Activated CD4-positive, alpha-beta memory T cell treated with anti-CD3 and anti-CD28 coated beads for 36 hours (primary cell): ENCODE measurements around the gene PLPP3. TPM values are rescaled to one million over a fixed set of nuclear protein-coding genes. Genes with fewer than 3 reads are reported as not detected.

Experiments used
- CTCF ChIA-PET: fragments of 350-600 bp; sonication (Branson Sonifier 250); formaldehyde crosslinking; loops from one replicate; lab custom pipeline; 2021; ENCODE audit warnings: antibody characterized with exemption, inconsistent platforms; lab: Charles Lee
- POLR2A ChIA-PET: fragments of 350-600 bp; sonication (Branson Sonifier 250); formaldehyde crosslinking; loops from one replicate; lab custom pipeline; 2021; ENCODE audit warnings: antibody characterized with exemption; lab: Charles Lee
- DNase-seq: peaks from one replicate; pipeline ENCODE4 v3.0.0-alpha.2; 2020
- H3K27ac Mint-ChIP-seq: one replicate; pipeline ENCODE4 v1.8.0; 2021; ENCODE audit warnings: mixed read lengths
- H3K27me3 Mint-ChIP-seq: one replicate; pipeline ENCODE4 v1.8.0; 2021; ENCODE audit warnings: mixed read lengths
- H3K36me3 Mint-ChIP-seq: one replicate; pipeline ENCODE4 v1.8.0; 2021; ENCODE audit warnings: mixed read lengths
- H3K4me1 Mint-ChIP-seq: one replicate; pipeline ENCODE4 v1.8.0; 2021; ENCODE audit warnings: low read depth, mixed read lengths
- H3K4me3 Mint-ChIP-seq: one replicate; pipeline ENCODE4 v1.8.0; 2021; ENCODE audit warnings: mild to moderate bottlenecking, mixed read lengths
- H3K9me3 Mint-ChIP-seq: one replicate; pipeline ENCODE4 v1.8.0; 2021; ENCODE audit warnings: mixed read lengths
- intact Hi-C: fragments of 100-400 bp; cut with micrococcal nuclease; formaldehyde crosslinking; loops from one replicate; pipeline ENCODE4 v1.15.1; 2023
- total RNA-seq, 2 experiments: library from RNA; stranded (reverse); gene quantifications; one replicate each; pipeline ENCODE4 v1.2.3, GENCODE V29; 2021

PLPP3 gene
- total RNA-seq, 2 experiments from 2014 or later = not detected

GRCh38 chr1:56586502-56586901, 7.1 kb upstream of the PLPP3 start:
- ChIA-PET POLR2A (no interaction called here), CTCF (no interaction called here)
- H3K9me3 Mint-ChIP-seq = peaks cover 6% of the 10 kb centered on the region
- no peaks in the 10 kb centered on the region for H3K4me1 Mint-ChIP-seq
- no peak for DNase-seq
- H3K27ac Mint-ChIP-seq = no peak overlapping the region
- H3K27me3 Mint-ChIP-seq = peaks cover 3% of the 10 kb centered on the region
- no peak overlapping the region for H3K4me3 Mint-ChIP-seq
- no peaks in the 10 kb centered on the region for H3K36me3 Mint-ChIP-seq
- intact Hi-C loops = loop anchor here (5.0 to 10.0 kb wide), 2 partner anchors 1299 to 1442 kb away; no protein-coding TSS in a partner anchor

- H3K4me3 Mint-ChIP-seq = no peak overlapping the region
- ChIA-PET CTCF (no interaction called here), POLR2A (no interaction called here)
- intact Hi-C loops = loop anchor here (5.0 to 10.0 kb wide), 2 partner anchors 1299 to 1441 kb away; no protein-coding TSS in a partner anchor
- no peaks in the 10 kb centered on the region for H3K4me1 Mint-ChIP-seq
- no peak overlapping the region for H3K27ac Mint-ChIP-seq
- H3K9me3 Mint-ChIP-seq = peaks cover 6% of the 10 kb centered on the region
- H3K36me3 Mint-ChIP-seq = no peaks in the 10 kb centered on the region
- peaks cover 6% of the 10 kb centered on the region for H3K27me3 Mint-ChIP-seq
- no peak for DNase-seq
Observed at GRCh38 chr1:56585985-56586384, 6.6 kb upstream of the PLPP3 start.

GRCh38 chr1:56584910-56585528, 5.7 kb upstream of the PLPP3 start:
- H3K4me3 Mint-ChIP-seq = no peak overlapping the region
- DNase-seq = no peak
- no peaks in the 10 kb centered on the region for H3K4me1 Mint-ChIP-seq
- H3K27ac Mint-ChIP-seq = no peak overlapping the region
- ChIA-PET POLR2A (interaction anchor here (0.6 kb wide), 1 partner anchor 1207 kb away, joined by 3 read pairs; no protein-coding TSS in a partner anchor), CTCF (interaction anchor here (0.6 to 1.6 kb wide), 12 partner anchors 10 to 1640 kb away, joined by 3 to 10 read pairs (median 4); no protein-coding TSS in a partner anchor)
- peaks cover 13% of the 10 kb centered on the region for H3K27me3 Mint-ChIP-seq
- peaks cover 6% of the 10 kb centered on the region for H3K9me3 Mint-ChIP-seq
- H3K36me3 Mint-ChIP-seq = no peaks in the 10 kb centered on the region
- intact Hi-C loops = loop anchor here (5.0 to 10.0 kb wide), 2 partner anchors 1298 to 1440 kb away; no protein-coding TSS in a partner anchor

- ChIA-PET CTCF (interaction anchor here (0.6 to 1.6 kb wide), 7 partner anchors 9 to 1639 kb away, joined by 3 to 10 read pairs (median 4); no protein-coding TSS in a partner anchor), POLR2A (no interaction called here)
- Mint-ChIP-seq H3K27ac (no peak overlapping the region), H3K36me3 (no peaks in the 10 kb centered on the region), H3K4me1 (peaks cover 2% of the 10 kb centered on the region), H3K27me3 (peaks cover 21% of the 10 kb centered on the region), H3K9me3 (peaks cover 2% of the 10 kb centered on the region), H3K4me3 (no peak overlapping the region)
- intact Hi-C loops = loop anchor here (10.0 kb wide), 1 partner anchor 1439 kb away; no protein-coding TSS in a partner anchor
- DNase-seq = no peak
Observed at GRCh38 chr1:56583957-56584468, 4.7 kb upstream of the PLPP3 start.

- peaks cover 38% of the 10 kb centered on the region for H3K27me3 Mint-ChIP-seq
- ChIA-PET POLR2A (no interaction called here), CTCF (no interaction called here)
- no peaks in the 10 kb centered on the region for H3K36me3 Mint-ChIP-seq
- no peaks in the 10 kb centered on the region for H3K9me3 Mint-ChIP-seq
- H3K4me3 Mint-ChIP-seq = no peak overlapping the region
- no peak for DNase-seq
- intact Hi-C loops = loop anchor here (10.0 kb wide), 1 partner anchor 1436 kb away; no protein-coding TSS in a partner anchor
- H3K4me1 Mint-ChIP-seq = peaks cover 4% of the 10 kb centered on the region
- no peak overlapping the region for H3K27ac Mint-ChIP-seq
Observed at GRCh38 chr1:56580771-56581170, 1.4 kb upstream of the PLPP3 start.

- no peaks in the 10 kb centered on the region for H3K9me3 Mint-ChIP-seq
- peak overlapping the region; percentile 61 for H3K4me3 Mint-ChIP-seq
Observed at GRCh38 chr1:56578138-56578962, 1.0 kb downstream of the PLPP3 start.

GRCh38 chr1:56577406-56578137, 1.8 kb downstream of the PLPP3 start:
- no peak overlapping the region for H3K27ac Mint-ChIP-seq
- ChIA-PET CTCF (no interaction called here), POLR2A (no interaction called here)
- H3K36me3 Mint-ChIP-seq = no peaks in the 10 kb centered on the region
- H3K4me1 Mint-ChIP-seq = peaks cover 4% of the 10 kb centered on the region
- intact Hi-C loops = no loop called here
- no peak overlapping the region for H3K4me3 Mint-ChIP-seq
- no peak for DNase-seq
- H3K27me3 Mint-ChIP-seq = peaks cover 38% of the 10 kb centered on the region
- H3K9me3 Mint-ChIP-seq = no peaks in the 10 kb centered on the region

More at GRCh38 chr1:56578138-56578962, 1.0 kb downstream of the PLPP3 start:
- H3K27ac Mint-ChIP-seq = no peak overlapping the region
- CTCF ChIA-PET = no interaction called here
- no peaks in the 10 kb centered on the region for H3K36me3 Mint-ChIP-seq
- H3K4me1 Mint-ChIP-seq = peaks cover 4% of the 10 kb centered on the region
- DNase-seq = peak; percentile 9
- POLR2A ChIA-PET = no interaction called here
- H3K27me3 Mint-ChIP-seq = peaks cover 38% of the 10 kb centered on the region
- intact Hi-C loops = no loop called here

GRCh38 chr1:56576880-56577405, 2.4 kb downstream of the PLPP3 start:
- peaks cover 4% of the 10 kb centered on the region for H3K4me1 Mint-ChIP-seq
- no peak overlapping the region for H3K4me3 Mint-ChIP-seq
- POLR2A ChIA-PET = no interaction called here
- CTCF ChIA-PET = no interaction called here
- intact Hi-C loops = no loop called here
- peaks cover 37% of the 10 kb centered on the region for H3K27me3 Mint-ChIP-seq
- H3K27ac Mint-ChIP-seq = no peak overlapping the region
- no peaks in the 10 kb centered on the region for H3K36me3 Mint-ChIP-seq
- H3K9me3 Mint-ChIP-seq = no peaks in the 10 kb centered on the region
- DNase-seq = no peak

GRCh38 chr1:56575865-56576264, 3.5 kb downstream of the PLPP3 start:
- ChIA-PET CTCF (interaction anchor here (1.3 kb wide), 1 partner anchor 8 kb away, joined by 4 read pairs; no protein-coding TSS in a partner anchor), POLR2A (no interaction called here)
- Mint-ChIP-seq H3K36me3 (no peaks in the 10 kb centered on the region), H3K4me1 (peaks cover 4% of the 10 kb centered on the region), H3K27me3 (peaks cover 32% of the 10 kb centered on the region), H3K4me3 (no peak overlapping the region), H3K9me3 (no peaks in the 10 kb centered on the region), H3K27ac (no peak overlapping the region)
- intact Hi-C loops = no loop called here
- DNase-seq = no peak

- intact Hi-C loops = no loop called here
- no peaks in the 10 kb centered on the region for H3K36me3 Mint-ChIP-seq
- H3K4me3 Mint-ChIP-seq = no peak overlapping the region
- ChIA-PET POLR2A (no interaction called here), CTCF (interaction anchor here (0.5 to 1.3 kb wide), 2 partner anchors 9 to 1098 kb away, joined by 3 to 4 read pairs; no protein-coding TSS in a partner anchor)
- H3K27ac Mint-ChIP-seq = no peak overlapping the region
- no peak for DNase-seq
- peaks cover 4% of the 10 kb centered on the region for H3K4me1 Mint-ChIP-seq
- peaks cover 23% of the 10 kb centered on the region for H3K27me3 Mint-ChIP-seq
- no peaks in the 10 kb centered on the region for H3K9me3 Mint-ChIP-seq
Observed at GRCh38 chr1:56574794-56575193, 4.6 kb downstream of the PLPP3 start.

GRCh38 chr1:56573311-56573710, 6.1 kb downstream of the PLPP3 start:
- H3K27ac Mint-ChIP-seq = no peak overlapping the region
- H3K9me3 Mint-ChIP-seq = no peaks in the 10 kb centered on the region
- H3K4me1 Mint-ChIP-seq = peaks cover under 1% of the 10 kb centered on the region
- no peak for DNase-seq
- POLR2A ChIA-PET = no interaction called here
- H3K4me3 Mint-ChIP-seq = no peak overlapping the region
- H3K27me3 Mint-ChIP-seq = peaks cover 14% of the 10 kb centered on the region
- CTCF ChIA-PET = no interaction called here
- intact Hi-C loops = no loop called here
- H3K36me3 Mint-ChIP-seq = no peaks in the 10 kb centered on the region
